CD4-positive, alpha-beta T cell treated with Interleukin-21 for 1 hour (primary cell): Measurements from ENCODE around the gene KRTCAP2.
"Not testable (repeated sequence)": the region's sequence is repeated elsewhere in the genome, so short reads cannot be mapped to it uniquely, and the experiment has no call there.

Experiments
- DNase-seq: peaks from one replicate; pipeline ENCODE4 v3.0.0-alpha.2; 2020

Gene KRTCAP2

GRCh38 chr1:155167166-155168104 is 5.7 kb downstream of the KRTCAP2 start:
- peak; percentile 86 for DNase-seq

GRCh38 chr1:155166471-155167165 is 6.5 kb downstream of the KRTCAP2 start:
- no peak for DNase-seq

GRCh38 chr1:155166051-155166470 is 7.0 kb downstream of the KRTCAP2 start:
- DNase-seq: no peak

- DNase-seq: not testable (repeated sequence)
Measured at GRCh38 chr1:155164625-155165024, 8.5 kb downstream of the KRTCAP2 start.

GRCh38 chr1:155163785-155164184 is 9.3 kb downstream of the KRTCAP2 start:
- not testable (repeated sequence) for DNase-seq

GRCh38 chr1:155162631-155163030 is 10.5 kb downstream of the KRTCAP2 start:
- DNase-seq: not testable (repeated sequence)

- DNase-seq: no peak
Measured at GRCh38 chr1:155160128-155160527, 13.0 kb downstream of the KRTCAP2 start.

GRCh38 chr1:155158991-155159390 is 14.1 kb downstream of the KRTCAP2 start:
- no peak for DNase-seq

GRCh38 chr1:155155996-155156643 is 17.0 kb downstream of the KRTCAP2 start:
- not testable (repeated sequence) for DNase-seq

- no peak for DNase-seq
Measured at GRCh38 chr1:155145491-155145890, 27.6 kb downstream of the KRTCAP2 start.

GRCh38 chr1:155141749-155142148 is 31.4 kb downstream of the KRTCAP2 start:
- DNase-seq: no peak

- DNase-seq: no peak
Measured at GRCh38 chr1:155140630-155140953, 32.5 kb downstream of the KRTCAP2 start.

GRCh38 chr1:155139895-155140629 is 33.0 kb downstream of the KRTCAP2 start, which contains the start of gene DPM3:
TSS of gene DPM3 (minus strand) at chr1:155140531. CDS start at chr1:155140240, 291 bp downstream.
- DNase-seq: peak; percentile 89

- no peak for DNase-seq
Measured at GRCh38 chr1:155137154-155137949, 35.8 kb downstream of the KRTCAP2 start.

- peak; percentile 22 for DNase-seq
Measured at GRCh38 chr1:155136748-155137147, 36.4 kb downstream of the KRTCAP2 start.

- DNase-seq: peak; percentile 93
Measured at GRCh38 chr1:155135415-155136028, 37.6 kb downstream of the KRTCAP2 start, which contains the start of gene SLC50A1. TSS of gene SLC50A1 (plus strand) at chr1:155135852. CDS start at chr1:155135912, 60 bp downstream.

GRCh38 chr1:155134880-155135414 is 38.2 kb downstream of the KRTCAP2 start:
- DNase-seq: peak; percentile 59

- no peak for DNase-seq
Measured at GRCh38 chr1:155134322-155134721, 38.8 kb downstream of the KRTCAP2 start.

- DNase-seq: no peak
Measured at GRCh38 chr1:155133799-155134281, 39.3 kb downstream of the KRTCAP2 start.

- no peak for DNase-seq
Measured at GRCh38 chr1:155131856-155132255, 41.2 kb downstream of the KRTCAP2 start.

GRCh38 chr1:155131285-155131684 is 41.8 kb downstream of the KRTCAP2 start:
- no peak for DNase-seq
